Activated naive CD4-positive, alpha-beta T cell treated with anti-CD3 and anti-CD28 coated beads for 36 hours (primary cell): Measurements from ENCODE around the gene LRRC3C. TPM values are rescaled to one million over a fixed set of nuclear protein-coding genes. Genes with fewer than 3 reads are reported as not detected.
A peak's percentile ranks its signal among the peaks of the same experiment; 100 is the strongest.
"Not testable (repeated sequence)": the region's sequence is repeated elsewhere in the genome, so short reads cannot be mapped to it uniquely, and the experiment has no call there.

Experiments used
- CTCF ChIA-PET: fragments of 350-600 bp; sonication (Branson Sonifier 250); formaldehyde crosslinking; loops from one replicate; lab custom pipeline; 2021; ENCODE audit warnings: antibody characterized with exemption; lab: Charles Lee
- DNase-seq: peaks from one replicate; pipeline ENCODE4 v3.0.0-alpha.2; 2020
- H3K27ac Mint-ChIP-seq: one replicate; pipeline ENCODE4 v1.8.0; 2021; ENCODE audit warnings: mild to moderate bottlenecking, mixed read lengths
- H3K27me3 Mint-ChIP-seq: one replicate; pipeline ENCODE4 v1.8.0; 2021; ENCODE audit warnings: low read depth, mixed read lengths
- H3K36me3 Mint-ChIP-seq: one replicate; pipeline ENCODE4 v1.8.0; 2021; ENCODE audit warnings: low read depth, mixed read lengths
- H3K4me1 Mint-ChIP-seq: one replicate; pipeline ENCODE4 v1.8.0; 2021; ENCODE audit warnings: low read depth, mixed read lengths
- H3K4me3 Mint-ChIP-seq: one replicate; pipeline ENCODE4 v1.8.0; 2021; ENCODE audit warnings: mild to moderate bottlenecking, moderate library complexity, mixed read lengths
- H3K9me3 Mint-ChIP-seq: one replicate; pipeline ENCODE4 v1.8.0; 2021; ENCODE audit warnings: mixed read lengths
- intact Hi-C: fragments of 100-400 bp; cut with micrococcal nuclease; formaldehyde crosslinking; loops from one replicate; pipeline ENCODE4 v1.15.1; 2023
- total RNA-seq, 2 experiments: library from RNA; stranded (reverse); gene quantifications; one replicate each; pipeline ENCODE4 v1.2.3, GENCODE V29; 2021

The LRRC3C gene
- not detected for total RNA-seq

- Mint-ChIP-seq H3K36me3 (peaks cover 10% of the 10 kb centered on the region), H3K27ac (peak within 1 kb of the TSS; percentile 94), H3K4me1 (peaks cover 56% of the 10 kb centered on the region), H3K27me3 (no peaks in the 10 kb centered on the region), H3K4me3 (peak within 1 kb of the TSS; percentile 98), H3K9me3 (no peaks in the 10 kb centered on the region)
- peak; percentile 94 for DNase-seq
- intact Hi-C loops, result loop anchor here (1.0 to 10.0 kb wide), 8 partner anchors 13 to 523 kb away; partner anchors contain the start of genes FBXL20, PSMD3 and STARD3
- CTCF ChIA-PET, result interaction anchor here (1.1 to 1.3 kb wide), 2 partner anchors 53 to 159 kb away, joined by 3 to 4 read pairs; partner anchors contain the start of gene PSMD3
Measured at GRCh38 chr17:39927101-39927928, at the start of gene LRRC3C, which contains the start of gene ORMDL3. LRRC3C (plus strand) TSS chr17:39927732; CDS start chr17:39941524, 13,792 bp downstream. ORMDL3 (minus strand) TSS chr17:39927601; CDS start chr17:39924203, 3,398 bp downstream.

GRCh38 chr17:39886102-39886501 is 41.4 kb upstream of the LRRC3C start:
- H3K36me3 Mint-ChIP-seq, DNase-seq, H3K27ac Mint-ChIP-seq, intact Hi-C loops, H3K4me1 Mint-ChIP-seq, CTCF ChIA-PET, H3K27me3 Mint-ChIP-seq, H3K4me3 Mint-ChIP-seq, H3K9me3 Mint-ChIP-seq: not testable (repeated sequence)

GRCh38 chr17:39887078-39887477 is 40.5 kb upstream of the LRRC3C start:
- Mint-ChIP-seq H3K4me3 (no peak overlapping the region), H3K27me3 (peaks cover 2% of the 10 kb centered on the region), H3K9me3 (no peaks in the 10 kb centered on the region), H3K27ac (no peak overlapping the region), H3K4me1 (no peaks in the 10 kb centered on the region), H3K36me3 (no peaks in the 10 kb centered on the region)
- no peak for DNase-seq
- intact Hi-C loops, result no loop called here
- CTCF ChIA-PET, result interaction anchor here (0.6 to 0.7 kb wide), 2 partner anchors 11 to 68 kb away, joined by 3 read pairs; no protein-coding TSS in a partner anchor

- no peak overlapping the region for H3K27ac Mint-ChIP-seq
- H3K27me3 Mint-ChIP-seq, result peaks cover 2% of the 10 kb centered on the region
- intact Hi-C loops, result no loop called here
- H3K9me3 Mint-ChIP-seq, result no peaks in the 10 kb centered on the region
- H3K4me1 Mint-ChIP-seq, result no peaks in the 10 kb centered on the region
- H3K4me3 Mint-ChIP-seq, result no peak overlapping the region
- CTCF ChIA-PET, result interaction anchor here (0.8 to 1.2 kb wide), 2 partner anchors 70 to 221 kb away, joined by 3 to 4 read pairs; partner anchors contain the start of gene PNMT
- no peak for DNase-seq
- no peaks in the 10 kb centered on the region for H3K36me3 Mint-ChIP-seq
Measured at GRCh38 chr17:39889200-39889599, 38.3 kb upstream of the LRRC3C start.

GRCh38 chr17:39894681-39895376 is 32.7 kb upstream of the LRRC3C start:
- H3K36me3 Mint-ChIP-seq, result no peaks in the 10 kb centered on the region
- peaks cover 8% of the 10 kb centered on the region for H3K4me1 Mint-ChIP-seq
- H3K27ac Mint-ChIP-seq, result peak overlapping the region; percentile 78
- intact Hi-C loops, result no loop called here
- H3K4me3 Mint-ChIP-seq, result no peak overlapping the region
- CTCF ChIA-PET, result interaction anchor here (1.2 to 2.1 kb wide), 3 partner anchors 17 to 241 kb away, joined by 3 to 6 read pairs (median 6); no protein-coding TSS in a partner anchor
- H3K9me3 Mint-ChIP-seq, result no peaks in the 10 kb centered on the region
- no peaks in the 10 kb centered on the region for H3K27me3 Mint-ChIP-seq
- DNase-seq, result no peak

DNA sequence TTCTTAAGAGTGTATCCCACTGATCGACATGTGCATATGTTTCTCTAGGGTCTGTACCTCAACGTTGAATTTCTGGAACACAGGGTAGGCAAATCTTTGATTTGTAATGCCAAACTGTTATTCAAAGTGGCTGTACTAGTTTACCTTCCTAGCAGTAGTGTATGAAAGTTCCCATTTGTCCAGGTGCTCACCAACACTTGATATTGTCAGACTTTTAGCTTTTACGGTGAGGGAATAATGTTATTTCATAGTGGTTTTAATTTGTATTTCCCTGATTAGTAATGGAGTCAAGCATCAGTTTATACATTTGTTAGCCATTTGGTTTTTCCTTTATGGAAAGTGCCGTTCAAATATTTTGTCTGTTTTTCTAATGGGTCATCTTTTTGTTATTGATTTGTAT is 29.4 kb upstream of the LRRC3C start:
- DNase-seq, result no peak
- Mint-ChIP-seq H3K4me1 (peaks cover 9% of the 10 kb centered on the region), H3K36me3 (no peaks in the 10 kb centered on the region), H3K27ac (no peak overlapping the region), H3K27me3 (no peaks in the 10 kb centered on the region), H3K9me3 (no peaks in the 10 kb centered on the region), H3K4me3 (no peak overlapping the region)
- CTCF ChIA-PET, result interaction anchor here (0.6 kb wide), 2 partner anchors 127 to 324 kb away, joined by 3 read pairs; no protein-coding TSS in a partner anchor
- intact Hi-C loops, result no loop called here

GRCh38 chr17:39899215-39899614 is 28.3 kb upstream of the LRRC3C start:
- DNase-seq, result no peak
- no peaks in the 10 kb centered on the region for H3K9me3 Mint-ChIP-seq
- H3K4me3 Mint-ChIP-seq, result no peak overlapping the region
- intact Hi-C loops, result no loop called here
- H3K36me3 Mint-ChIP-seq, result peaks cover 3% of the 10 kb centered on the region
- H3K4me1 Mint-ChIP-seq, result peaks cover 16% of the 10 kb centered on the region
- no peaks in the 10 kb centered on the region for H3K27me3 Mint-ChIP-seq
- CTCF ChIA-PET, result interaction anchor here (0.6 kb wide), 1 partner anchor 51 kb away, joined by 3 read pairs; no protein-coding TSS in a partner anchor
- no peak overlapping the region for H3K27ac Mint-ChIP-seq

- CTCF ChIA-PET, result interaction anchor here (0.9 to 1.2 kb wide), 3 partner anchors 13 to 280 kb away, joined by 3 to 5 read pairs (median 4); no protein-coding TSS in a partner anchor
Measured at GRCh38 chr17:39902027-39902426, 25.5 kb upstream of the LRRC3C start.

DNA sequence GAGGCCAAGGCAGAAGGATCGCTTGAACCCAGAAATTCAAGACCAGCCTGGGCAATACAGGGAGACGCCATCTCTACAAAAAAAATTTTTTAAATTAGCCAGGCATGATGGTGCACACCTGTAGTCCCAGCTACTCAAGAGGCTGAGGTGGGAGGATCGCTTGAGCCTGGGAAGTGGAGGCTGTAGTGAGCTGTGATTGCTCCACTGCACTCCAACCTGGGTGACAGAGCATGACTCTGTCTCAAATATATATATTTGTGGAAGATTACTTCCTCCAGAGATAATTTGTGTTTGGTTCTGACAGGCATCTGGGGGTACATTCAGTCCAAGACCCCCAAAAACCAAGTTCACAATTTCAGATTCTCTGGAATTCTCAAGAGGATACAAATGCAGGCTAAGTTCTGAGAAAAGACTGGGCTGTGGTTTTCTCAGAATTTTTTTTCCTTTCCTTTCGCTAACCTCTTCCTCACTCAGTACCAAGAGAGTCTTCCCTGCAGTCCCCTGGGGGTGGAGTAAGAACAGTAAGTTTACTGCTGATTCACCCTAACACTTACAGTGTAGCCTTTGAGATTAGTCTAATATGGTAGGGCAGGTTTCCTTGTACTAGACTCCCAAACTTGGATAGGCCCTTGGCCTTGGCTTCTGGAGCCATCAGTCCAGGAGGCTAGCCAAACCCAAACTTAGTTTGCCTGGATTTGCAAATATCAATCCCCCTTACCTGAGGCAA is 24.2 kb upstream of the LRRC3C start:
- H3K27me3 Mint-ChIP-seq, result no peaks in the 10 kb centered on the region
- no peak for DNase-seq
- peaks cover 11% of the 10 kb centered on the region for H3K4me1 Mint-ChIP-seq
- CTCF ChIA-PET, result interaction anchor here (0.6 kb wide), 1 partner anchor 253 kb away, joined by 3 read pairs; no protein-coding TSS in a partner anchor
- H3K9me3 Mint-ChIP-seq, result no peaks in the 10 kb centered on the region
- intact Hi-C loops, result no loop called here
- peaks cover 11% of the 10 kb centered on the region for H3K36me3 Mint-ChIP-seq
- peak overlapping the region; percentile 8 for H3K27ac Mint-ChIP-seq
- no peak overlapping the region for H3K4me3 Mint-ChIP-seq

More at GRCh38 chr17:39902027-39902426, 25.5 kb upstream of the LRRC3C start:
- DNase-seq, H3K27ac Mint-ChIP-seq, H3K27me3 Mint-ChIP-seq, H3K4me3 Mint-ChIP-seq, H3K9me3 Mint-ChIP-seq, H3K36me3 Mint-ChIP-seq, intact Hi-C loops: not testable (repeated sequence)
- H3K4me1 Mint-ChIP-seq, result peaks cover 11% of the 10 kb centered on the region

GRCh38 chr17:39904990-39905288 is 22.6 kb upstream of the LRRC3C start:
- peaks cover 11% of the 10 kb centered on the region for H3K36me3 Mint-ChIP-seq
- no peak overlapping the region for H3K27ac Mint-ChIP-seq
- peaks cover 11% of the 10 kb centered on the region for H3K4me1 Mint-ChIP-seq
- CTCF ChIA-PET, result interaction anchor here (0.6 kb wide), 2 partner anchors 9 to 407 kb away, joined by 3 to 4 read pairs; no protein-coding TSS in a partner anchor
- DNase-seq, result no peak
- H3K9me3 Mint-ChIP-seq, result no peaks in the 10 kb centered on the region
- no peaks in the 10 kb centered on the region for H3K27me3 Mint-ChIP-seq
- H3K4me3 Mint-ChIP-seq, result no peak overlapping the region
- intact Hi-C loops, result no loop called here

GRCh38 chr17:39908789-39909352 is 18.7 kb upstream of the LRRC3C start:
- CTCF ChIA-PET, result interaction anchor here (0.5 to 1.0 kb wide), 2 partner anchors 50 to 70 kb away, joined by 3 read pairs; no protein-coding TSS in a partner anchor
- Mint-ChIP-seq H3K9me3 (no peaks in the 10 kb centered on the region), H3K36me3 (peaks cover 10% of the 10 kb centered on the region), H3K27me3 (no peaks in the 10 kb centered on the region), H3K4me3 (no peak overlapping the region), H3K4me1 (peaks cover 3% of the 10 kb centered on the region), H3K27ac (no peak overlapping the region)
- intact Hi-C loops, result no loop called here
- no peak for DNase-seq
